IPS DF 19.7 (cell line): ENCODE results near the gene ACAP2.
"Not testable (repeated sequence)": the region's sequence is repeated elsewhere in the genome, so short reads cannot be mapped to it uniquely, and the experiment has no call there.

Source experiments
- DNase-seq: peaks from one replicate; pipeline ENCODE4 v3.0.0-alpha.2; 2013; ENCODE audit warnings: low read depth, low spot score

ACAP2 gene

GRCh38 chr3:195445885-195446284 lies 3.1 kb upstream of the ACAP2 start:
- no peak for DNase-seq

GRCh38 chr3:195443391-195443989 lies 670 bp upstream of the ACAP2 start:
- DNase-seq: no peak

GRCh38 chr3:195441992-195442572 lies 738 bp downstream of the ACAP2 start:
- DNase-seq: no peak

- DNase-seq: no peak
Observed at GRCh38 chr3:195441476-195441991, 1.3 kb downstream of the ACAP2 start.

- DNase-seq: no peak
Observed at GRCh38 chr3:195441051-195441450, 1.8 kb downstream of the ACAP2 start.

- DNase-seq: no peak
Observed at GRCh38 chr3:195440379-195440778, 2.4 kb downstream of the ACAP2 start.

- DNase-seq: no peak
Observed at GRCh38 chr3:195438371-195438770, 4.4 kb downstream of the ACAP2 start.

GRCh38 chr3:195425849-195426248 lies 17.0 kb downstream of the ACAP2 start:
- DNase-seq: no peak

- no peak for DNase-seq
Observed at GRCh38 chr3:195423818-195424217, 19.0 kb downstream of the ACAP2 start.

GRCh38 chr3:195421400-195421799 lies 21.4 kb downstream of the ACAP2 start:
- DNase-seq: no peak

- no peak for DNase-seq
Observed at GRCh38 chr3:195416795-195417194, 26.0 kb downstream of the ACAP2 start.

- DNase-seq: no peak
Observed at GRCh38 chr3:195411836-195412235, 31.0 kb downstream of the ACAP2 start.

- no peak for DNase-seq
Observed at GRCh38 chr3:195410546-195410945, 32.3 kb downstream of the ACAP2 start.

- no peak for DNase-seq
Observed at GRCh38 chr3:195407531-195408409, 35.0 kb downstream of the ACAP2 start.

- no peak for DNase-seq
Observed at GRCh38 chr3:195405651-195406050, 37.2 kb downstream of the ACAP2 start.

- no peak for DNase-seq
Observed at GRCh38 chr3:195403841-195404408, 38.9 kb downstream of the ACAP2 start.

GRCh38 chr3:195403244-195403643 lies 39.6 kb downstream of the ACAP2 start:
- DNase-seq: no peak

- no peak for DNase-seq
Observed at GRCh38 chr3:195401943-195402342, 40.9 kb downstream of the ACAP2 start.

- not testable (repeated sequence) for DNase-seq
Observed at GRCh38 chr3:195398460-195398859, 44.4 kb downstream of the ACAP2 start.

GRCh38 chr3:195397524-195397923 lies 45.3 kb downstream of the ACAP2 start:
- no peak for DNase-seq

GRCh38 chr3:195395208-195395816 lies 47.5 kb downstream of the ACAP2 start:
- no peak for DNase-seq

- DNase-seq: no peak
Observed at GRCh38 chr3:195394700-195395099, 48.1 kb downstream of the ACAP2 start.
